HG03060 (cell line): ENCODE measurements around the gene LECT2.

Experiments used
- ATAC-seq: cut with Tn5 transposase; IDR thresholded peaks from one replicate; pipeline ENCODE4 v1.9.1; 2021; ENCODE audit warnings: low read depth, moderate number of reproducible peaks; ENCODE audit not compliant: unreplicated experiment

Gene LECT2

DNA sequence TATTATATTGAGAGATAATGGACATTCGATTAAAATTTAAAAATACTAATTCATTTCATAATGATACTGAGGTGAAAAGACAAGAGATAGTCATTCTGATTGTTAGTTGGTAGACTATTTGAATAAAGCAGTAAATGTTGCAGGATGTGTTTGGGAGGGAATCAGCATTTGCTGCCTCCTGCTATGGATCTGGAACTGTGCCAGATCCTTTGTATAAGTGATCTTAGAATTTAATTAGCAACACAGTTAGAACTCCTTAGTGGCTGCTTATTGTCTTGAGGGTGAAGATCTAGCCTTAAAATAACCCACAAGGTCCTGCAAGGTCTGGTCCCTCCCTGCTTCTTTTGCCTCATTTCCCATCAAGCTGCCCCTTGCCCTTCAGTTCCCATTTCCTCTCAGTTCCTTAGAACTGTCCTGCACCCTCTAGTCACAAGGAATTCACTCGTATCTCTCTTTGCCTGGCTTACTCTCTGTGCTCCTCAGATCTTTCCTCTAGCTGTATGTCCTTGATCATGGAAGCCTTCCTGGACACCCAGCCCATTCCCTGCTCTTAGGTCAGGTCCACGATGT, 12.5 kb downstream of the LECT2 start:
- no peak for ATAC-seq

DNA sequence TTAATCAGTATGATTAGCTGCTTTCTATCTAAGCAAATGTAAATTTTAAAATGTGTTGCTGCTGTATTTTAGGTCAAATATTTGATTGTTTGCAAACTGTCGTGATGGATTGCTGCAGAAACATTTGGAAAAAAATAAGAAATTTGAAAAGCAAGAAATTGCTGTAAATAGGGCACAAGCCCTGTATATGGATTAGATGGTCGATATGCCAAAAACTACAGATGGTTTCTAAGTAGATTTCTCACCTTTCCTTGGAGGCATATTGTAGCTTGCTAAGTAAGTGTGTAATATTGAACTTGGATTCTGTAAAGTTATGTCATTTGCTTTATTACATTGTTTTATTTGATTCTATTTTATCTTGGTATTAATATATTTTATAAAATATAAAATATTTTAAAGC, 13.1 kb downstream of the LECT2 start:
- no peak for ATAC-seq

DNA sequence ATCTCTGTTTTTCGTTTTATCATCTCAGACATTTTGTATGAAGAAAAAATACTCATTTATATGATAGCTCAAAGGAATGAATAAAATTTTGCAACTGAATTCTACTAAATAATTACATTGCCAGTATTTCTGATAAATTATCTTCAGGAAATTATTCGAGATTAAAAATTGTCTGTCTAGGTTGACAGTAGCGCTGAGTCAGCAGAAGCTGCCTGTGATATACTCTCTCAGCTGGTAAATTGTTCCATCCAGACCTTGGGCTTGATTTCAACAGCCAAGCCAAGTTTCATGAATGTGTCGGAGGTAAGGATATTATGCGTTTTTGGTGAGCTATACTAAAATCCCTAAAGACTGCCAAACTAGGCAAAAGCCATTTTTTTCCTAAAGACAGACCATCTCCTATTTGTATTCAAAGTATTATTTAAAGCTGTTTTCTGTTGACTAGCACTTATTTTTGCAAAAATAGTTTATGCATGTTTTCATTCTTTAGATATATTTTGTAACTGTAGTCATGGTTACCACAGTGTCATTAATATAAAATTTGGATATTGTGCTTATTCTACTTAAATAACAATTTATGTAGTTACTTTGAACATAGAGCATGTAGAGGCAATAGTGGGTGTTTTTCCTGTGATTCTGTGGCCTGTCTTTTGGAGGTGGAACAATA, 17.4 kb downstream of the LECT2 start:
- no peak for ATAC-seq

DNA sequence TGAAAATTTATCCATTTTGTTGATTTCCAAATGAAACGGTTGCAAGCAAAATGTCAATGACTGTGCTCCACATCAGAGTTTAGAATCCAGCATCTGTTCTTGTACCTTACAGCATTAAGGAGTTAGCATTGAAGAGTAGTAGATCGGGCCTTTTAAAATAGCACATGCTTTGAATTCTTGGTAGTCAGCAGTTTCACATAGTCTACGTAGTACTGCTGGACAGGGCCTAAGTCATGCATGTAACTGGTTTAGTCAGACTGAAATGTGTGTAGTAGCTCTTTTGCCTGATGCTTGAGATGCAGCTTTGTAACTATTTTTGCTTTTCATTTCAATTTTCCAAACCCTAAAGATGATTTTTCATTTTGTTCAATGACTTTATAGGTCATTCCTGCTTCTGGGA, 19.8 kb downstream of the LECT2 start:
- no peak for ATAC-seq

DNA sequence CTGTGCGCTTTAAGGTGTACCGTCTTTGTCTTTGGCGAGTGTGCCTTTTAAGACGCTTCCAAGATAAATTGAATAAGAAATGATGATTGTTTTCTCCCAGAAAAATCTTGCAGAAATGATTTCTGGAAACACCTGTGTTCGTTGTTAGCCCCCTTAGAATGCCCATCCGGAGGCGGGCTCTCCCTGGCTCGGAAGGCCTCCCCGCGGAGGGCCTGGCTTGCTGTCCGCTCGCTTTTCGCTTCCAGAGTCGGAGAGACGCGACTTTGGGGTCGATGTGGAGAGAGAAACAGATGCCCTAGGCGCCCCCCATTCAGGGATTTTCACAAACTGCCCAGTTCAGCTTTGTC, 23.9 kb downstream of the LECT2 start:
- no peak for ATAC-seq

DNA sequence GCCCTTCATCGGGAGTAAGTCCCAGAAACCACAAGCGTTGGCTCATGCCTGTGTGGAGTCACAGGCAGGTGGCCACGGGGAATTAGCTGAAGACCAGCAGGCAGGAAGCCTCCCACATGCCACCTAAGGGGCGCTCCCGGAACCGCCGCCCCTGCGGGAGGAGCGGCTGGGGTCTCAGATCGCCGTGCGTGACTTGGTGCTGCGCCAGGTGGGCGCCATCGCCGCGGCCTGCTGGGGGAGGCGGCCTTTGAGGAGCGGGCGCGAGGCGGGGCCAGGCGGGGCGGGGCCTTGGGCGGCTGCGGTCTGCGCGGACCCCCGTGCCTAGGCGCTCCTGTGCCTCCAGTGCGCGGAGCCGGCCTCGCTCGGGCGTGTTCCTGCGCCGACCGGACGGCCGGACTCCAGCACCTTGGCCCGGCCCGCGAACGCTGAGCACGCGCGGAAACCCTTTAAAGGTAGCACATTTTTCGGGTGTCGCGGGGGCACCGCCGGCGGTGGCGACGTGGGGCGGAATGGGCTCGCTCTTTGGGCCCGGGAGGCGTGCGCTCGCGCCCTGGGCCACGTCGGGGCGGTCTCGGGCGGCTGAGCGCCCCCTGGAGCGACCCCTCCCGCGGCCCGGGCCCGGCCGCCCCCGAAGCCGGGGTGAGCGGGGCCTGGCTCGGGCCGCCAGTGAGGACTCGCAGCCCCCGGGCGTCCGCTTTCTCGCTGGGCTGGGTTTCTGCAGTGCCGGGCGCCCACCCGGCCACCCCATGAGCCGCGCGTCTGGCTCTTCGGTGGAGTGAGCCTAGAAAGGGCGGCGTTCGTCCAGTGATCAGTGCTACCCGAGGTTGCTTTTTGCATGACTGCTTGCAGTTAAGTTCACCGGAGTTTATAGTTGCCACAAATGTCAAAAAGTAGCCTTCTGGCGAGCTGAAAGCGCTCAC, 24.5 kb downstream of the LECT2 start:
- no peak for ATAC-seq

DNA sequence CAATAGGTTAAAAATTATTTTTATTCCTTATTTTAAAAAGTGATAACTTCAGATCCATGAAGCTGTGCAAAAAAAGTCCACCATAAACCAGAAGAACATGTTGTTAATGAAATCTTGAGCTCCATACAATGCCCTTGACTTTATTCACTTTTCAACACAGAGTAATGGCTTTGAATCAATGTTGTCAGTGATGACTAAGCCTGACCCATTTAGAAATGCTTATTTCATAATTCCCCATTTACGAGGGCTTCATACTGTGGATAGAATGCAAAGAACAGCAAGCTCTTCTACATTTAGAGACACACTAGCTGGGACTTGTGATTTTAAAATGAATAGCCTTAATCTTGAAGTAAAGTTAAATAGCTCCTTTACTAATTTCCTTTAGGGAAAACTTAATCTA, 33.4 kb downstream of the LECT2 start:
- ATAC-seq: no peak

DNA sequence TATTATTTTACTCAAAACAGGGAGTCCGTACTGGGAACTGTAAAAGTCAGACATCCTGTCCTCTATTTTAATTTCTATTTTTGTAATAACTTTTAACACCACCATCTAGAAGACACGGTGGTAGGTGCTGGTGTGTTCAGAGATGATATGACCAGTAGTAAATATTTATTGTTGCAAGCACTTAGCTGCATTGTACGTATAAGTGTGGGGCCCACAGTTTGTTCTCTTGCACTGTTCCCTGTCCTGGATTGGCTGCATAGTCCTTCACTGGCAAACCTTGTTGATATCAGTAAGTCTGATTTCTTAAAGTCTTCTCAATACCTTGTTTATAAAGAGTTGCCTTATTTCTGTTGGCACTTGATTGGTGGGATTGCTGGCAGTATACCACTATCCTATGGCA, 34.6 kb downstream of the LECT2 start:
- no peak for ATAC-seq

DNA sequence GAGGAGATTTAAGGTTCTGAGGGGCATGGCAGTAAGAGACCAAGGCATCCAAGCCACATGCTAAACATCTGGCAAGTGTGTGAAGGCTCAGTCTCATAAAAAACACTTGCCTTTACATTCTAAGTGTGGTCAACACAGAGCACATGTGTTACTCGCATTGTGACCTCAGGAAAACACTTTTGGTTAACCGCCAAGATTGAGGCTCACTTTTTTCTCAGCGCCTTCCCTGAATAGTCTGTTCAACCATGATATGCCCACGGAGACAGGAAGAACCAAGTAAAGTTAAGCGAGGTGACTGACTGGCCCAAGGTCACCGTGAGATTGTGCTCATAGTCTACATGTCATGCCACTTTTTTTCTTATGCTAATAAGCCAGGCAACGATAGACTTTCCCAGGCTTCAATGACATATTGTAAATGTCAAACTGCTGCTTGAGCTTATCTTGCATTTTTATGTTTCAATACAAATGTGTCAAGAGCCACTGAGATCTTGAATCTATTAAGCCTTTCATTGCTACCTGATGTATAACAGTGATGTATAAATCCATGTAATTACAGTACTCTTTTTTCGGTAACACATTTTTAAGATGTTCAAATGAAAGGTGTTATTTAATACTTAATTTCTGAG, 38.0 kb downstream of the LECT2 start:
- ATAC-seq: no peak

DNA sequence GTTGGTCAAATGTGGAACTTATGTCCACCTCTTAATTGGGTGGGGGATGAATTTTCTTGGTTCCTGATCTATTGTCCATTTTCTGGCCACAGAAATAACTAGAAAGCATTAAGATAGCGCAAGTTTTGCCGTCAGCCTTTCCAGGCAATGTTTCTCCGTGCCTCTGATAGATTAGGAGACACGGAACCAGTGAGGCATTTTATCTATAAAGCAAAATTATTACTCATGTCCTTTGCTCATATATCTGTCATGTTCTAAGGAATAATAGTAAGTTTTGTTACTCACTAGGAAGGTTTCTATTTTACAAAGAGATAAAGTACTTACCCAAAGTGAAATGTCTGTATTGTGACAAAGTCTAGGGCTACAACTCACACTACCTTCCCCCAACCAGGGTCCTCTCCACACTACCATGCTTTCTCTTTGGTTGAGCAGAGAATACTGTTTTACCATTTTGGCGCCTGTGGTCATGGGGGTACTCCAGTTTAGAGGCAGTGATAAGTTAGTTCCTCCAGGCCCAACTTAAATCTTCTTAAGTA, 39.2 kb downstream of the LECT2 start:
- ATAC-seq: no peak

DNA sequence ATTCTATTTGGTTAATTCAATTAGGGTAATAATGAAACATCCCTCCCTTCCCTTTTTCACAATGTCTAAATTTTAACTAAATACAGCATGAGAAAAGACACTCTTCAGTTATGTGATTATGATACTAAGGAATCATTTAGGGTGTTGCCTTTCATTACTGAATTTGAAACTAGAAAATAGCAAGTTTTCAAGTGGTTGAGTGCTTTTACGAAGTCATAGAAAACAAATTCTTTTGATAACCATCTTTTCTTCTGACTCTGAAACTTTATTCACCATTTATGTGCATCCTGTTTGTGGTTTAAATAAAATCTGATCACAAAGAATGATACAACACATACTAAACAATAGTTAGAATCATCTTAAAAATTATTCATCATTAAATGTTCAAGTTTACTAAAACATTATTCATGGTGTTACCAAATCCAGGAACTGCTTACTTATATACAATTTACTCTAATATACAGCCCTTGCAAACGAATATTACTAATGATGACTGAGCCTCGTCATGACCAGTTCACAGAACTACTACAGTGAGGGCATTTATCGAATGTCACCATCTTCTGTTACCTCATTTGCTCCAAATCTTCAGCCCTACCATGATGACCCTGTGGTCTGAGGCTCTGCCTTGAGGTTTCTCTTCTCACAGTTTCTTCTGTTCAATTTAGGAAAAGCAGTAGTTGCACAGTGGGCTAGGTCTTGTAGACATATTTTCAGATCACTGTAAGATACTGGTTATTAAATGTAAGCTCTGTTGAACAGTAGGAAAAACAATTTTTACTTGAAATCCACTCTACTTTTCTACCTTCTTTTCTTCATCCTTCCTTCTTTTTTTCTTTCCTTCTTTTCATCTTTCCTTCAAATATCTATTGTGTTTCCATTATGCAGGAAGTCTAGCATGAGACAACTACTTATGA, 40.8 kb downstream of the LECT2 start:
- no peak for ATAC-seq

DNA sequence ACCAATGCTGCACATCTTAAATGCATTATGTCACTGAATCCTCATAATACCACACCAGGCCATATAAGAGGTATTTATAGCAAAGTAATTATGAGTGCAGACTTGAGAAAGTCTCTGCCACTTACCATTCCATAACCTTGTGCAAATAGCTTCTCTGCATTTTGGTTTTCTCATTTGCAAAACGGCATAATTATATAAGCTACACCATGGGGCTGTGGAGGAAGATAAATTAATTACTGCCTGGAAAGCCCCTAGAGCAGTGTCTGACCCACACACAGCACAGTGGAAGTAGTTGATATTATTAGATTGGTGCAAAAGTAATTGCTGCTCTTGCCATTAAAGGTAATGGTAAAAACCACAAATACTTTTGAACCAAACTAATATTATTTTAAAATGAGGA, 49.6 kb downstream of the LECT2 start:
- ATAC-seq: no peak

DNA sequence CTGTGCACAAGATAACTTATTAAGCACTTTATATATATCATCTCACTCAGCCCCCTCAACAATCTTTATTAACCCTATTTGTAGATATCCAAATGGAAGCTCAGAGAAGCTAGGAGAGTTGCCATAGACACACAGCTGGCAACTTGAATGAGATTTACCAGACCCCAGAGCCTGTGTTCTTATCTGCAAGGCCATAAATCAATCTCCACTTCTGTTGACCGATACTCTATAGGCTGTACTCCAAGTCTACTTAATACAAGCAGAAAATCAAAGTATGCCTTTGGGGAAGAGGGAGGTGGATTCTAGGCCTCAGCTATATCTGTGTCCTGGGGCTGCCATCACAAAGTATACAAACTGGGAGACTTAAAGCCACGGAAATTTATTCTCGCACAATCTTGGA, 53.1 kb downstream of the LECT2 start:
- no peak for ATAC-seq

DNA sequence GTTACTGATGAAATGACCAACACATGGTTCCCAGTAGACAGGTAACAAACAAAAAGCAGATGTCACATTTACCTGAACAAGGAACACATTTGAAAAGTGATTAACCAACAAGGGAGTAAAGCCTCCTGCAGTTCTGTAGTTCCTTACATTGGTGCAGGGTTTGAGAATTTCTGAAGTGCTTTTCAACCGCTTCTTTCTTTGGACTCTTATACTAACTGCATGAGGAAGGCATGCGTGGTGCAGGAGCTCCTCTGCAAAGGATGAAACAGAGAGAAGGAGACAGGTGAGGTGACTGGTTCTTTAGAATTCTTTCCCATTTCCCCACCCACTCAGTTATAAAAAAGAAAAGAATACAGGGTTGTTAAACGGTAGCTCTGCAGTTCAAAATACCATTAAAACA, 54.5 kb downstream of the LECT2 start:
- no peak for ATAC-seq

DNA sequence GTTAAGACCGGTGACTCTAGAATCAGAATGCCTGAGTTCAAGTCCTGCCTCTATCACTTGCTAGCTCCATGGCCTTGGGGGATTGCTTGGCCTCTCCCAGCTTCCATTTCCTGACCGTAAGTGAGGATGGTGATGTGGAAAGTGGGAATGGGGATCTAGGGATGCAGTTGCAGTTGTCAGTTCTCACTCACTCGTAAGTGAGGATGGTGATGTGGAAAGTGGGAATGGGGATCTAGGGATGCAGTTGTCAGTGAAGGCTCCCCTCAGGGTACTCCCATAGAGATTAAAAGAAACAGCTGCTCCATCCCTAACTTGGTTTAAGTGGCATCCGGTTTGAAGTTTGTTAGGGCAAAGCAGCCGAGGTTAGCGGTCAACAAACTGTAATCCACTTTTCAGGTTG, 56.1 kb downstream of the LECT2 start:
- no peak for ATAC-seq
